Pancreas (tissue), 10 donors: ENCODE results near the gene NDFIP1. TPM values are rescaled to one million over a fixed set of nuclear protein-coding genes. Genes with fewer than 3 reads are reported as not detected.

Experiments
- ATAC-seq, 4 donors: fragments of 200-7000 bp; cut with Tn5 transposase; one replicate each; pipeline versions ENCODE4 v1.8.0 to v1.9.1; 2020; ENCODE audit warnings: mild to moderate bottlenecking in 4 of 4, moderate library complexity in 4 of 4
- DNase-seq, 6 donors: peaks; one replicate each; pipeline ENCODE4 v3.0.0-alpha.2; 2020
- FAIRE-seq: peaks from 2 replicates; lab custom pipeline; 2012; peaks lifted over from hg19 to GRCh38; lab: Jason Lieb, UNC
- H3K27ac ChIP-seq, 4 donors: fragments of 200-600 bp; sonication (generic); 1 replicate in 3 of 4; 2 replicates in 1 of 4; pipeline versions ENCODE4 v1.5.0 to v1.8.0; 2020
- H3K27me3 ChIP-seq, 4 donors: fragments of 200-600 bp; one replicate each; pipeline ENCODE4 v1.8.0; 2021
- H3K36me3 ChIP-seq, 3 donors: fragments of 200-600 bp; sonication (generic) in 1 of 3; one replicate each; pipeline versions ENCODE4 v1.5.0 to v1.8.0; 2020 to 2021
- H3K4me1 ChIP-seq, 3 donors: fragments of 200-600 bp; one replicate each; pipeline ENCODE4 v1.8.0; 2021
- H3K4me3 ChIP-seq, 4 donors: fragments of 200-600 bp; sonication (generic) in 2 of 4; one replicate each; pipeline versions ENCODE4 v1.5.0 to v1.8.0; 2020 to 2021
- H3K9me3 ChIP-seq, 4 donors: fragments of 200-600 bp; one replicate each; pipeline ENCODE4 v1.8.0; 2021
- whole genome bisulfite sequencing, 2 donors: extraction: QIAGEN DNeasy Blood & Tissue Kit; methylation state at CpG; one replicate each; pipeline ENCODE4 v1.1.7; 2013; 5-methylcytosine and 5-hydroxymethylcytosine counted together
- intact Hi-C, 3 donors: fragments of 100-400 bp; cut with DNase I; formaldehyde crosslinking; loops; one replicate each; pipeline versions ENCODE4 v1.11.1 to v1.14.2; 2022
- polyA plus RNA-seq, 2 donors: library from polyadenylated mRNA; stranded (reverse); fragments of 200-250 nt; gene quantifications; one replicate each; pipeline ENCODE4 v1.2.3, GENCODE V29; 2013
- total RNA-seq, 6 donors: library from RNA; stranded (reverse); fragmentation: NEBNext Ultra II Directional in 4 of 6; extraction: Animal tissue kit (Norgen Biotek cat#: 25700) in 4 of 6; gene quantifications; one replicate each; pipeline versions ENCODE4 v1.2.1 to v1.2.4, GENCODE V29; 2021 to 2023
- TF ChIP-seq, protein P1 (sequence below), 4 donors: fragments of 200-600 bp; sonication (generic) in 3 of 4; IDR thresholded peaks; one replicate each; pipeline versions ENCODE4 v1.5.0 to v1.8.0; 2021; ENCODE audit warnings: antibody characterized with exemption in 4 of 4
- donor health status: healthy with polysubstance abuse.
- donor health status: DM: no; HTN: no; CAD: no; lungs with moderate emphysema.
- donor health status: DM: no; HTN: no; CAD: no.
- donor health status: control.
- donor health status: control.
- donor health status: Bipolar disorder and iron deficiency.
- donor health status: DM: yes; HTN: yes; CAD: no.
- donor health status: DM: no; HTN: no; CAD: no.
- donor health status: DM: no; HTN: no; CAD: no.
- donor health status: DM: yes; HTN: yes; CAD: no.

Gene NDFIP1
- total and polyA plus RNA-seq, 8 donors, result 15.7 to 50.1 (median 33.7) TPM

DNA sequence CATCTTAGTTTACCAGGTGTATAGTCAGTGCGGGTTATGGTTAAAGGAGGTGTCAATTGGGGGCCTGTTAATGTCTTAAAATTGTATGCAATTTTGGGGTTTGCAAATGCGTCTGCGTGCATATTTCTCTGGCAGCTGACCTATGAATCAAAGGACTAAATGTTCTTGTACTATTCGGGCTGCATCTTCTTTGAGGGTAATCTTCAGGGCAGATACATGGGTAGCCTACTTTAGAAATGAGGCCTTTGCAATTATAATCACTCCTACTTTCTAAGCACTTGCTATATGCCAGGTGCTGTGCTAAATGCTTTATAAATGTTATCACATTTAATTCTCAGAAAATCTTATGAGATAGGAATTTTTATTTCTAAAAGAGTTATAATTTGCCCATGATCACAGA, 58.2 kb downstream of the NDFIP1 start:
- ATAC-seq (no peak), DNase-seq (no peak), FAIRE-seq (no peak)
- 86 to 89% methylated on average over 4 of the region's 4 CpGs for WGBS, 2 donors
- intact Hi-C loops, result no loop called here
- Histone ChIP-seq H3K4me1 (no peaks in the 10 kb centered on the region), H3K9me3 (no peaks in the 10 kb centered on the region), H3K27ac (no peak overlapping the region), H3K27me3 (no peaks in the 10 kb centered on the region), H3K36me3 (no peaks in the 10 kb centered on the region), H3K4me3 (no peak overlapping the region)
- TF ChIP-seq, protein P1, sequence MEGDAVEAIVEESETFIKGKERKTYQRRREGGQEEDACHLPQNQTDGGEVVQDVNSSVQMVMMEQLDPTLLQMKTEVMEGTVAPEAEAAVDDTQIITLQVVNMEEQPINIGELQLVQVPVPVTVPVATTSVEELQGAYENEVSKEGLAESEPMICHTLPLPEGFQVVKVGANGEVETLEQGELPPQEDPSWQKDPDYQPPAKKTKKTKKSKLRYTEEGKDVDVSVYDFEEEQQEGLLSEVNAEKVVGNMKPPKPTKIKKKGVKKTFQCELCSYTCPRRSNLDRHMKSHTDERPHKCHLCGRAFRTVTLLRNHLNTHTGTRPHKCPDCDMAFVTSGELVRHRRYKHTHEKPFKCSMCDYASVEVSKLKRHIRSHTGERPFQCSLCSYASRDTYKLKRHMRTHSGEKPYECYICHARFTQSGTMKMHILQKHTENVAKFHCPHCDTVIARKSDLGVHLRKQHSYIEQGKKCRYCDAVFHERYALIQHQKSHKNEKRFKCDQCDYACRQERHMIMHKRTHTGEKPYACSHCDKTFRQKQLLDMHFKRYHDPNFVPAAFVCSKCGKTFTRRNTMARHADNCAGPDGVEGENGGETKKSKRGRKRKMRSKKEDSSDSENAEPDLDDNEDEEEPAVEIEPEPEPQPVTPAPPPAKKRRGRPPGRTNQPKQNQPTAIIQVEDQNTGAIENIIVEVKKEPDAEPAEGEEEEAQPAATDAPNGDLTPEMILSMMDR (IDR thresholded peaks at IDR 0.05), result no peak

DNA sequence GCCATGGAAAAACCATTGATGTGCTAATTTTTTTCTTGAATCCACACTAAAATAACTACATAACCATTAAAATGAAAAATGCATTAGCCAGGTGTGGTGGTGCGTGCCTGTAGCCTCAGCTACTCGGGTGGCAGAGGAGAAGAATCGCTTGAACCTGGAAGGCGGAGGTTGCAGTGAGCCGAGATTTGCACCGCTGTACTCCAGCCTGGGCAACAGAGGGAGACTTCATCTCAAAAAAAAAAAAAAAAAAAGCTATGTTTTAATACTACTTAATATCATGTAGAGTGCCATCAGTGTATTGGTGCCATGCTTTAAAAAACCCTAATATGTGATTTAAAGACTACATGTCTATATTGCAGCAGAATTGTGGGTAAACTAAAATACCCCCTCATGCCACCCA, 58.9 kb downstream of the NDFIP1 start:
- FAIRE-seq (no peak), ATAC-seq (no peak), DNase-seq (no peak)
- Histone ChIP-seq H3K4me1 (no peaks in the 10 kb centered on the region), H3K27me3 (no peaks in the 10 kb centered on the region), H3K4me3 (no peak overlapping the region), H3K9me3 (no peaks in the 10 kb centered on the region), H3K36me3 (no peaks in the 10 kb centered on the region), H3K27ac (no peak overlapping the region)
- intact Hi-C loops, result no loop called here
- 98 to 99% methylated on average over 6 of the region's 6 CpGs for WGBS, 2 donors
- TF ChIP-seq, protein P1 (IDR thresholded peaks at IDR 0.05), result no peak

- no peak for ATAC-seq
- TF ChIP-seq, protein P1 (IDR thresholded peaks at IDR 0.05), result no peak
- DNase-seq, result no peak
- Histone ChIP-seq H3K4me1 (no peaks in the 10 kb centered on the region), H3K27ac (no peak overlapping the region), H3K36me3 (no peaks in the 10 kb centered on the region), H3K4me3 (no peak overlapping the region), H3K9me3 (no peaks in the 10 kb centered on the region), H3K27me3 (no peaks in the 10 kb centered on the region)
- intact Hi-C loops, result no loop called here
- WGBS, 2 donors, result 87 to 91% methylated on average over 3 of the region's 3 CpGs
- FAIRE-seq, result no peak
Observed at GRCh38 chr5:142168365-142168764, 59.8 kb downstream of the NDFIP1 start.

GRCh38 chr5:142170254-142170953, 61.8 kb downstream of the NDFIP1 start:
- Histone ChIP-seq H3K4me3 (no peak overlapping the region), H3K27ac (no peak overlapping the region), H3K36me3 (no peaks in the 10 kb centered on the region), H3K4me1 (no peaks in the 10 kb centered on the region), H3K9me3 (no peaks in the 10 kb centered on the region), H3K27me3 (no peaks in the 10 kb centered on the region)
- TF ChIP-seq, protein P1 (IDR thresholded peaks at IDR 0.05), result no peak
- ATAC-seq (no peak), DNase-seq (no peak), FAIRE-seq (no peak)
- intact Hi-C loops, result no loop called here
- WGBS, 2 donors, result 72 to 84% methylated on average over 6 of the region's 6 CpGs

GRCh38 chr5:142171270-142171669, 62.7 kb downstream of the NDFIP1 start:
- Histone ChIP-seq H3K27me3 (no peaks in the 10 kb centered on the region), H3K4me3 (no peak overlapping the region), H3K9me3 (no peaks in the 10 kb centered on the region), H3K36me3 (no peaks in the 10 kb centered on the region), H3K4me1 (no peaks in the 10 kb centered on the region), H3K27ac (no peak overlapping the region)
- WGBS, 2 donors, result 80 to 83% methylated on average over 4 of the region's 4 CpGs
- no peak for DNase-seq
- TF ChIP-seq, protein P1 (IDR thresholded peaks at IDR 0.05), result no peak
- no peak for FAIRE-seq
- no peak for ATAC-seq
- intact Hi-C loops, result no loop called here
